ENCODE results near the gene SHROOM4.

SHROOM4 gene

GRCh38 chrX:50705042-50705441 lies 109.0 kb downstream of the SHROOM4 start:
- no peak for DNase-seq (ENCODE audit: low read depth in 2 of 2)

- no peak for DNase-seq (ENCODE audit: low read depth in 2 of 2)
Measured at GRCh38 chrX:50704360-50704759, 109.6 kb downstream of the SHROOM4 start.

- DNase-seq (ENCODE audit: low read depth in 2 of 2), result no peak
Measured at GRCh38 chrX:50700921-50701320, 113.1 kb downstream of the SHROOM4 start.

- DNase-seq (ENCODE audit: low read depth in 2 of 2), result no peak
Measured at GRCh38 chrX:50698944-50699343, 115.0 kb downstream of the SHROOM4 start.

GRCh38 chrX:50697691-50698090 lies 116.3 kb downstream of the SHROOM4 start:
- no peak for DNase-seq (ENCODE audit: low read depth in 2 of 2)

- DNase-seq (ENCODE audit: low read depth in 2 of 2), result no peak
Measured at GRCh38 chrX:50691820-50692219, 122.2 kb downstream of the SHROOM4 start.

- no peak for DNase-seq (ENCODE audit: low read depth in 2 of 2)
Measured at GRCh38 chrX:50684871-50685270, 129.1 kb downstream of the SHROOM4 start.

GRCh38 chrX:50680990-50681389 lies 133.0 kb downstream of the SHROOM4 start:
- no peak for DNase-seq (ENCODE audit: low read depth in 2 of 2)

GRCh38 chrX:50677789-50678188 lies 136.2 kb downstream of the SHROOM4 start:
- no peak for DNase-seq (ENCODE audit: low read depth in 2 of 2)

- no peak for DNase-seq (ENCODE audit: low read depth in 2 of 2)
Measured at GRCh38 chrX:50671661-50672060, 142.3 kb downstream of the SHROOM4 start.

GRCh38 chrX:50668860-50669259 lies 145.1 kb downstream of the SHROOM4 start:
- no peak for DNase-seq (ENCODE audit: low read depth in 2 of 2)

GRCh38 chrX:50648156-50648555 lies 165.8 kb downstream of the SHROOM4 start:
- DNase-seq (ENCODE audit: low read depth in 2 of 2), result no peak

- no peak for DNase-seq (ENCODE audit: low read depth in 2 of 2)
Measured at GRCh38 chrX:50644496-50644895, 169.5 kb downstream of the SHROOM4 start.

GRCh38 chrX:50643525-50644137 lies 170.4 kb downstream of the SHROOM4 start:
- DNase-seq (ENCODE audit: low read depth in 2 of 2), result no peak

- DNase-seq (ENCODE audit: low read depth in 2 of 2), result no peak
Measured at GRCh38 chrX:50638123-50638522, 175.9 kb downstream of the SHROOM4 start.

GRCh38 chrX:50635817-50636365 lies 178.1 kb downstream of the SHROOM4 start:
- DNase-seq (ENCODE audit: low read depth in 2 of 2), result no peak

- DNase-seq (ENCODE audit: low read depth in 2 of 2), result no peak
Measured at GRCh38 chrX:50635162-50635561, 178.8 kb downstream of the SHROOM4 start.

- DNase-seq (ENCODE audit: low read depth in 2 of 2), result no peak
Measured at GRCh38 chrX:50629774-50630173, 184.2 kb downstream of the SHROOM4 start.

- no peak for DNase-seq (ENCODE audit: low read depth in 2 of 2)
Measured at GRCh38 chrX:50627696-50628095, 186.3 kb downstream of the SHROOM4 start.

- DNase-seq (ENCODE audit: low read depth in 2 of 2), result no peak
Measured at GRCh38 chrX:50626432-50626831, 187.6 kb downstream of the SHROOM4 start.

GRCh38 chrX:50622751-50623150 lies 191.2 kb downstream of the SHROOM4 start:
- DNase-seq (ENCODE audit: low read depth in 2 of 2), result no peak

- DNase-seq (ENCODE audit: low read depth in 2 of 2), result no peak
Measured at GRCh38 chrX:50618788-50619558, 195.0 kb downstream of the SHROOM4 start.

GRCh38 chrX:50617183-50617582 lies 196.8 kb downstream of the SHROOM4 start:
- no peak for DNase-seq (ENCODE audit: low read depth in 2 of 2)
